HG03103 (cell line): ENCODE data around the gene DGKB.

ENCODE experiments used
- ATAC-seq: cut with Tn5 transposase; IDR thresholded peaks from one replicate; pipeline ENCODE4 v1.9.1; 2021; ENCODE audit warnings: low read depth; ENCODE audit not compliant: unreplicated experiment

The DGKB gene

DNA sequence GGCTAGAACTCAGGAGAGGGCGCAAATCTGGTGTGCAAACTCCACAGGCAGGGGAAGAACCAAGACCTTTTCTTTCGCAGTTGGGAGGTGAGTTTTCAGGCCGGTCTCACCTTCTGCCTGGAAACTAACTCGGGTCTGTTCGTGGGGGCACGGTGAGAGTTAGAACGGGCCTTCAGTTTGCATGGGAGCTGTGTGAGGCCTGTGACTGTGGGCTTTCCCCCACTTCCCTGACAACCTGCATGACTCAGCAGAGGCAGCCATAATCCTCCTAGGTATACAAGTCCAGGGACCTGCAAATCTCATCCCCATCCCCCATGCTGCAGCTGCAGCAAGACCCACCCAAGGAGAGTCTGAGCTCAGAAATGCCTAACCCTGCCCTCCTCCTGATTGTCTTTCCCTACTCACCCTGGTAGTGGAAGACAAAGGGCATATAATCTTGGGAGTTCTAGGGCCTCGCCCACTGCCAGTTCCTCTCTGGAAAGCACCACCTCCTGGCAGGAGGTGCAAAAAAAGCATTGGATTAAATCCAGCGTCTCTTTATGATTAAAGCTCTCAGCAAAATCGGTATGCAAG is 718.2 kb downstream of the DGKB start:
- no peak for ATAC-seq

DNA sequence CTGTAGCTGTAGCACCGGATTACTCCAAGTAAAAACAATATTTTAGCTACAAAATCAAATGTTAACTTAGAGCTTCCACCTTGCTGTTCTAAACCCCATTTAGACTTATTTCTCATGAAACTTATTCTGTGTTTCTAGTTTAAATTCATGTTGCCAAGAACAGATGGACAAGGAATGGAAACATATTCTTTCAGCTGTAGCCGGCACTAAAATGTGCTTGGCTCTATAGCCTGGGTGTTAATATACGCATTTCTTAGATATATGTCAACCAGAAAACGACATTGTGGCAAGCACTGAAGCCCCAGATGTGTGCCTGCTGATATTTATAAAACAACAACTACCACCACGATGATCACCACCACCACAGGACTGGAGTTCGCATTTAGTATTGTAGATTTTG is 722.8 kb downstream of the DGKB start:
- ATAC-seq, result no peak

DNA sequence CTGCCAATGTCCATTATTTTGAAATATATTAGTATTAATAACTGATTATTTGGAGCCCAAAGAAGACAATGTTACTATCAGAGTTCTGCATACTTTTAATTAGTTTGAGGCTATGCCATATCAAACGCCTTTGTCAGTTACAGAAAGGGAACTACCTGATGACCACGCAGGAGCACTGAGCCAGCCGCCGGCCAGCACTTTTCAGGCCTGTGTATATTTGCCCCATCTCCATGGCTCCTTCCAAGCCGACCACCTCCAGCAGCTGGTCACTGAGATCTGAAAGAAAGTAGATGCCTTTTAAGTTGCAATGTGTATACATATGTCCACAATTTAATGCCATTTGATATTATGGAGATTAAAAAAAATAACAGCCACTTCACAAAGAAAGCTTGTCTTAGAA is 724.7 kb downstream of the DGKB start:
- no peak for ATAC-seq

DNA sequence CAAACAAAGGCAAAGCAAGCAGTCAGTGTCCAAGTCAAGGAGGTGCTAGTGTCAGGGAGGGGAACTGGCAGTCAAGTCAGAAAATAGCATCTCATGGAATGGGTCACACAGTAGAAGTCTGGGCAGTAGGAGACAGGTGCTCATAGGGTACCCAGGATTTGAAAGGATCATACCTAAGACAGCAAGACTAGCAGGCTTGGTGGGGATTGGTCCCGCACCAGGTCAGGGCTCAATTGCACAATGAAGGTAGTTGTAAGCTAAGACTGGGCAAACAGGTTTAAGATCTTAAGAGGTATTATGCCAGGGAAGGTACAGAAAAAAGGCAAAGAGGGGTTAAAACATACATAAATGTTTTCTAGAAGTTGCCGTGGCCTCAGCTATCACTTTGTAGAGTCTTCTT is 731.7 kb downstream of the DGKB start:
- no peak for ATAC-seq

DNA sequence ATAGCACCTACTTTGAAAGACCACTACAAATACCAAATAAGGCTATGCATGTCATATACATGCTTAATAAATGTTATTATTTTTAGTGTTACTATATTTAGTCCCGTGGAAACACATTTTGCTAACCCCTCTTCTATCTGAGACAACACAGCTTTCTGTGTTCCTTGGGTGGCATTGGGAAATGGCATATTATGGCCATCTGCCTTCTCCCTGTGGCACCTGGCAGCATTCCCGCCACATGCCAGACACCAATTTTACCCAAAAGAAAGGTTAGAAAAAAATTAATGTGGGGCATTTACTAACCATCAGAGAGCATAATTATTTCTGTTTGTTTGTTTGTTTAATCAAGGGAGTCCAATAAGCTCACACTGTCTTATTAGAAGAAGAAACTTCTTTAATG is 744.4 kb downstream of the DGKB start:
- ATAC-seq, result no peak

DNA sequence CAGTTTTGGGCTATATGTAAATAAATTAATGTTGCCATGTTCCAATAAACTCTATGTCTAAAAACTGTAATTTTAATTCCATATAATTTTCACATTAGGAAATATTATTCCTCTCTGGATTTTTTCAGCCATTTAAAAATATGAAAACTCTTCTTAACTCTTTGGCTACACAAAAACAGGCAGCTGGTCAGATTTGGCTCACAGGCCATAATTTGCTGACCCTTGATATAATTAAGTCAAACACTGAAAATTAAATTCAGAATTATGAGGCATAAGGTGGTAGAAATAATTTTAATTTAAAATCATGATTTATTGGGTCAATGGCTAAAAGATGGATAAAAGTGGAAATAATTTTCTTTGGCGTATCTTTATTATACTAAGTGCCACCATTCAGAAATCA is 746.1 kb downstream of the DGKB start:
- no peak for ATAC-seq

DNA sequence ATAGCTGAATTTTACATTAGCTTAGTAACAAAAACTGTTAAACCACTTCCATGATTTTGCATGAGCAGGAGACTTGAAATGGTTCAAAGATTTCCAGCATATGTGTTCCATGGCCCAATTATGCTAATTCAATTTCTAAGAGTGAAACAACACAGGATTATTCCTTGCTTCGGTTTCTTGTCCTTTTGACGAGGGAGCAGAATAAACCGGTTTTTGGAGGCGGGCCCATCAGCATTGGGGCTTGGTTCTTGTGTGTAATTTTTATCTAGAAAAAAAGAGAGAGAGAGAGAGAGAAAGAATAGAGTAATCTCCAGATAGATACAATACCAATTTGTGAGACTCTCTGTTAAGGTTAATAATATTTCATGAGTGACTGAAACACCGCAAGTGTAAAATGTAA is 753.6 kb downstream of the DGKB start:
- ATAC-seq, result no peak

DNA sequence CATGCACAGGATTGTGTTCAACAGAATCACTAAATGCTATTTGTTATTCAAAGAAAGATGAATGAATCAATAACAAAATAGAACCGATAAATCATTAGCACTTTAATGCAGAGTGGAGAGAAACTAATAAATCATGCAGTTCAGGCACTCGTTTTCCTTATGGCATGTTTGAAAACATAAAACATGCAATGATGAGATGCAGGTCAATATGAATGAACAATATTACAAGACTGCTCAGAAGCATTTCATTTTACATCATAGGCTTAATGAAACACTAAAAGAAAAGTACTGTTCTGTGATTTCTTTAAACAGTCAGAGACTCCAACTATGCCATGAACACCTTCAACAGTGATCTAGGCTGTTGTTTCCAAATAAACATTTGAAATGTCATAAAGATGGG is 755.0 kb downstream of the DGKB start:
- no peak for ATAC-seq

DNA sequence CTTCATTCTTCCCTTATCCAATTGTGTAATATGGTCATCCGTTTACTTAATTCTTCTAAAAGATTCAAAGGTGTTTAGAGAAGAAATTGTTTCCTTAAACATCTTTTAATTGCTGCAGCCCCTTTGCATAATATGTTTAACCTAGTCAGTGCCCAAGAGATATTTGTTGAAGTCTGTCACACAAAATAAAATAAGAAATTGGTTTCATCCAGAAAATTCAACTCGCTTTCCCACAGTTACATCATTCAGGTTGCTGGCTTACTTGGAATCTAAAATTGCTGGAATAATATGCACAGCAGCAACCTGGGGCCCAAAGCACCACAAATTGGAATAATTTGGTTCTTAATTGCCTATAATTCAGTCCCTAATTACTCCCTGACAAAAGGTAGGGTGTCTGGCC is 758.0 kb downstream of the DGKB start:
- ATAC-seq, result no peak

DNA sequence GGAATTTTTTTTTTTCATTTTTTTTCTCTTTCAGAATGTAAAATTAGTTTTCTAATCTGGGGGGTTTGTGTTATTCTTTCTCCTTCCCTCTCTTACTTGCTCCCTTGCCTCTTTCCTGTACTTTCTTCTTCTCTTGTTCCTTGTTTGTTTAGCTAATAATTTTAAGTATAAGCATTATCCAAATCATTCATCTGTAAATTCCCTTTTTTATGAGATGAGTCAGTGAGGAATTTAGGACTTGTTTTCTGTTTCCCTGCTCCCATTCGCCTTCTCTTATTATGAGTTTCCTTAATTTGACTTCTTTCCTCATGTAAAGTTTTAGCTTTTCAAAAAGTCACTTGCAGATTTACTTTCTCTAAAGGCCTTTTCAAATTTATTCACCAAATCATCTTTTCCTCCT is 758.4 kb downstream of the DGKB start:
- no peak for ATAC-seq

DNA sequence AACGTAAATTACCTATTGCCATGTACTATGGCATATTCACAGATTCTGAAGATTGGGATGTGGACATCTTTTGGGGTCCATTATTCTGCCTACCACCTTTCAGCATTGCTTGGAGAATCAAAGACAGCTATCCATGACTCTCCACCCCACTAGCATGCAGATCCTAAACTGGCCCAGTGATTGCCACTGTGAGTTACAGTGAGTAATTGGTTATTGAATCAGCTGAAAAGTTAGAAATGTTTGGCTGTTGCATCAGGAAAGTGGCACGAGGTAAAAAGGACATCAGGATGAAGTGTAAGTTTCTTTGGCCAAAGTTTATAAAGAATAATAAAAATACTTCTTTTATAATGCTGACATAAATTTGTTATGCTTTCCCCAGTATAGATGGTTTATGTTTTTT is 764.9 kb downstream of the DGKB start:
- ATAC-seq, result no peak

DNA sequence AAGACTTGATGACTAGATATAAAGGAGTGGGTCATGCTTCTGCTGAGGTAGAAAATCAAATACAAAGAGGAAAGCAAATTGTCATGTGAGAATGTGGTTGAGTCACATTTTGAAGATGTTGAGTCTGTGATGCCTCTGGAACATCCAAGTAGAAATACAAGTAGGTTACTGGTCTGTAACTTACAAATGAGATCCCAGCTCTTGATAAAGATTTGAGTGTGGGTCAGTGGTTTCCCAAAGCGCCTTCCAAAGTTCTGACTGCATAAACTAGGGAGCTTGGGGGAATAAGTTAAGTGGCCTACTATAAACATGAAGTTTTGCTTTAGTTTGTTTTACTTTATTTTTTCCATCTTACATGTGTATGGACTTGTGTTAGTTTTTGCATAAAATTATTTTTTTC is 768.8 kb downstream of the DGKB start:
- no peak for ATAC-seq

DNA sequence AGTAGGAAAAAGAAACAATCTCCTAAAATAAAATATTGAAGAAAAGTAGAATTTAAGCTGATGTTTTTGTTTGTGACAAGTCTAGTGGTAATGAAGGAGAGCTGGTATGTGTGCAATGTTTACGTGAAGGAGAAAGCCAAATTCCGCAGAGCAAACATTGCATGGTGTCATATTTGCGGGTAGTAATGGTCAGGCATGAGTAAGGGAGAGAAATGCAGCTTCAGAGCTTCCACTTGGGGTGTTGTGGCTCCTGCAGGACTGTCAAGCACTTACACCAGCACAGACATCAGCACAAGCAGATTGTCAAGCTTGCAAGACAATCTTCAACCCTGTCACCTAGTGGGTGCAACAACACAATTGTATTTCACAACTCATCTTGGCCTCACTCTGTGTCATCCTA is 776.6 kb downstream of the DGKB start:
- ATAC-seq, result no peak

DNA sequence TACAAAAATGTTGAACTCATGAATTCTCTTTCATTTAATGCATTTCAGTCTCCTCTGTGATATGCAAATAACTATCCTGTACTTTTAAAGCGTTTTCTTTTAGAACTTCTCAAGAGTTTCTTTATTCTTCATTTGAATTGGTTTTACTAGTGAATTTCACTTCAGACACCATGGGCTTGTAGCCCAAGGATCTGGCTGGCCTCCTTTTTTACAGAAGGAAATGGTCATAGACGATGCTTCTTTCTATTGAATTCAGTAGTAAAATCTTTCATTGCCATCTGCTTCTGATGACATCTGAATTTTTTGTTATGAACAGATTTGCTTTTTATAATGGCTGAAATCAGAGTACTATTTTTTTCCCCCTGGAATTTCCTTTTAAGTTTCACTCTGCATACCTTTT is 777.8 kb downstream of the DGKB start:
- no peak for ATAC-seq

DNA sequence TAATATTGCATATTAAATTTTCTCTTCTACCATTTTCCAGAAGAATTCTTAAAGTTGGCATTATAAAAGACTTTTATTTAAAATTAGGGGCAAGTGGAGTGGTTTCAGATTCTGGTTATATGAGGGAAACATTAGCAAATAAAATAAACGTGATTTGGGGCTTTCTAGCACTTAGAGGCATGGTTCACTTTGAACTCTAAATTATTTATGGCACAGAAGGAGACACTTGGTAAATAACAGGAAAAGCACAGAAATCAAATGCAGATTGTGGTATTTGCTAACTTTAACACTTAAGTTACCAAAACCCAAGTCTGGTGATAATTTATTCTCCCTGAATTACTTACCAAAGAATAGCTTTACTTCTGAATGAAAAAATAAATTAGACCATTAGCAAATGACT is 778.6 kb downstream of the DGKB start:
- ATAC-seq, result no peak

DNA sequence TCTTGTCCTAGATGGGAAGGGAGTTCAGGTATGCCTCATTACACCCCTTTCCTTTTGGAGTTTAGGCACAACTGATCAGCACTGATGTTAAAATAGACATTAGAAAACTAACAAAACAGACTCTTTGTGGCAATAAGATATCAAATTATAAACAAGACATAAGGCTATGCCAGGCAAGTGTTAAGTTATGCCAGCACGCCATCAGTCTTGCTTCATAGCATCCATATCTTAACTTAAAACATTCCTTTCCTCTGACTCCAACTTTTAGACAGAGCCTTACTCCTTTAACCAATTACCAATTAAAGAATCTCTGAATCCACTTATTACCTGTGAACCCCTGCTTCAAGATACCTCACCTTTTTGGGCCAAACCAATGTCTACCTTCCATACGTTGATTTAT is 786.9 kb downstream of the DGKB start:
- no peak for ATAC-seq

DNA sequence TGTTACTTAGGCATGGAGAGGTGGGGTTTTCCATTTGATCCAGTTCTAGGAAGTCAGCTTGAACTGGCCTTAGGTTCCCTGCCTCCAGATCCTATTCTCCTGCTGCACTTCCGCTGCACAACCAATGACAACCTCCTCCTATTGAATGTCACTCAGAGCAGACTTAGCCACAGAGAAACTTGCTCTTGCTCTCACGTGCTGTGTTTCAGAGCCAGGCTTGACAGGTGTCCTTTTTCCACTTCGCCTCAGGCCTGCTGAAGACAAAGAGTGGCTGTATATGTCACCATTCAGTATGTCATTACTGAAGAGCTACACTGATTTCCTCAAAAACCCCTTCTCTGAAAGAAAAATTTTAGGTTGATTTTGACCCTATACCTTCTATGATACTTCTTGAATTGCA is 797.7 kb downstream of the DGKB start:
- ATAC-seq, result no peak

DNA sequence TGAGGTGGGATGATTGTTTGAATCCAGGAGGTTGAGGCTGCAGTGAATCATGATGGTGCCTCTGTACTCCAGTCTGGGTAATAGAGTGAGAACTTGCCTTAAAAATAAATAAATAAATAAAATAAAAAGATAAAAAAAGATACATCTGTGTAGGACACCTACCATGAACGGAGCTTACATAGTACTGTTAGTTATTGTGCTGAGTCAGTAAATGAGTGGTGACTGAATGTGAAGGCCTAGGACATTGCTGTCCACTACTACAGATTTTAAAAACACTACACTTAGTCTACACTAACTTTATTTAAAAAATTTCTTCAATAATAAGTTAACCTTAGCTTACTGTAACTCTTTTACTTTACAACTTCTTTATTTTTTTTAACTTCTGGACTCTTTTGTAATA is 806.4 kb downstream of the DGKB start:
- no peak for ATAC-seq

DNA sequence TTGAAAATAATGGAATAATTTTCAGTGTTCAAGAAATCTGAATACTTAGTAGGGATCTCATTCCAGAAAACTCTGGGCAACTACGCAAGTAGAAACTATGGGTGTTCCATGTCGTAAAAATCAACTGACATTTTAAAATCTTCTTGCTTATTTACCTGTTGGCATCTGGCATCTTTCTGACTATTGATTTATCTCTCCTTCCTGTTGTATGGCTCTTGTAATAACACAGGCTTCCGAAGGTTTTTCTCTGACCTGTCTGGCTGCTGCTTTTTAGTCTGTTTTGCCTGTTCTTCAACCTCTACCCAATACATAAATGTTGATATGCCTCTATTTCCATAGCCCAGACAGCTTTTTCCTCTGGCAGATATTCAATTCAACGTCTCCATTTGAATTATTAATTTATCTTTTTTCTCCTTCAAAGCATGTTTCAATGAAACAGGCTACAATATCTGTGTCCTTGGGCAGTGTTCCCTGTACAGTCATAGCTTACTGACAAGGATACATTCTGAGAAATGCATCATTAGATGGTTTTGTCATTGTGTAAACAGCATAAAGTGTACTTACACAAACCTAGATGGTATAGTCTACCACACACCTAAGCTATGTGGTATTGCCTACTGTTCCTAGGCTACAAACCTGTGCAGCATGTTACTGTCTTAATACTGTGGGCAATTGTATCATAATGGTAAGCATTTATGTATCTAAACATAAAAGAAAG is 807.2 kb downstream of the DGKB start:
- no peak for ATAC-seq
